HEK293 (cell line): ENCODE data around the gene COL5A1.
A peak's percentile ranks its signal among the peaks of the same experiment; 100 is the strongest.

Experiments
- CTCF ChIA-PET: fragments of 350-600 bp; formaldehyde crosslinking; extraction: SDS; loops from one replicate; lab custom pipeline; 2021; ENCODE audit warnings: antibody characterized with exemption; lab: Yijun Ruan, JAX
- POLR2A ChIA-PET: fragments of 300-600 bp; formaldehyde crosslinking; extraction: SDS; loops from one replicate; lab custom pipeline; 2020; ENCODE audit warnings: antibody characterized with exemption, inconsistent platforms; lab: Yijun Ruan, JAX
- H3K27ac ChIP-seq: fragments of 200-500 bp; sonication (Bioruptor generic); 2 replicates; pipeline ENCODE4 v1.5.1; 2014; ENCODE audit warnings: low read depth, low read length, control low read depth, inconsistent platforms; ENCODE audit errors: extremely low read depth
- H3K36me3 ChIP-seq, 2 experiments: fragments of 200-500 bp in 1 of 2; sonication (Bioruptor generic) in 1 of 2; 1 replicate in 1 of 2; 2 replicates in 1 of 2; pipeline ENCODE4 v1.5.1; 2014 to 2017; ENCODE audit warnings: inconsistent platforms in 2 of 2, low read length in 2 of 2; ENCODE audit not compliant: control insufficient read depth in 2 of 2, insufficient read depth in 1 of 2
- H3K4me1 ChIP-seq: fragments of 200-500 bp; sonication (Bioruptor generic); 2 replicates; pipeline ENCODE4 v1.5.1; 2014; ENCODE audit warnings: mild to moderate bottlenecking, low read length, inconsistent platforms; ENCODE audit not compliant: control insufficient read depth, insufficient read depth
- H3K4me3 ChIP-seq: 2 replicates; pipeline ENCODE4 v1.5.1; 2011; ENCODE audit warnings: low read depth, mild to moderate bottlenecking, control low read depth, low read length, moderate library complexity
- H3K9me3 ChIP-seq: fragments of 200-500 bp; sonication (Bioruptor generic); 2 replicates; pipeline ENCODE4 v1.5.1; 2014; ENCODE audit warnings: low read depth, low read length, inconsistent platforms; ENCODE audit not compliant: control insufficient read depth, insufficient read depth
- BCL11A ChIP-seq: fragments of 450-650 bp; formaldehyde crosslinking; IDR thresholded peaks from 2 replicates; pipeline ENCODE4 v1.5.1; 2016; ENCODE audit warnings: low read depth, missing biosample characterization, missing genetic modification characterization
- RBAK ChIP-seq: fragments of 450-650 bp; formaldehyde crosslinking; IDR thresholded peaks from 2 replicates; pipeline ENCODE4 v1.5.1; 2016; ENCODE audit warnings: missing biosample characterization, missing genetic modification characterization
- REPIN1 ChIP-seq: fragments of 450-650 bp; formaldehyde crosslinking; IDR thresholded peaks from 2 replicates; pipeline ENCODE4 v1.5.1; 2017; ENCODE audit warnings: missing biosample characterization, missing genetic modification characterization, low read depth
- SP2 ChIP-seq: fragments of 450-650 bp; formaldehyde crosslinking; IDR thresholded peaks from 2 replicates; pipeline ENCODE4 v1.5.1; 2016; ENCODE audit warnings: missing biosample characterization, missing genetic modification characterization
- ZBTB21 ChIP-seq: fragments of 450-650 bp; formaldehyde crosslinking; IDR thresholded peaks from 2 replicates; pipeline ENCODE4 v1.5.1; 2017; ENCODE audit warnings: missing biosample characterization, missing genetic modification characterization
- ZIC2 ChIP-seq: fragments of 450-650 bp; formaldehyde crosslinking; IDR thresholded peaks from 2 replicates; pipeline ENCODE4 v1.5.1; 2016; ENCODE audit warnings: missing biosample characterization, missing genetic modification characterization
- ZNF16 ChIP-seq: fragments of 450-650 bp; formaldehyde crosslinking; IDR thresholded peaks from 2 replicates; pipeline ENCODE4 v1.5.1; 2016; ENCODE audit warnings: low read depth, missing biosample characterization, missing genetic modification characterization
- ZNF2 ChIP-seq: fragments of 450-650 bp; formaldehyde crosslinking; IDR thresholded peaks from 2 replicates; pipeline ENCODE4 v1.5.1; 2016; ENCODE audit warnings: missing biosample characterization, missing genetic modification characterization
- ZNF350 ChIP-seq: fragments of 450-650 bp; formaldehyde crosslinking; IDR thresholded peaks from 2 replicates; pipeline ENCODE4 v1.5.0; 2017; ENCODE audit warnings: missing biosample characterization, mild to moderate bottlenecking, missing genetic modification characterization
- ZNF521 ChIP-seq: fragments of 450-650 bp; formaldehyde crosslinking; IDR thresholded peaks from 2 replicates; pipeline ENCODE4 v1.5.1; 2017; ENCODE audit warnings: missing biosample characterization, mild to moderate bottlenecking, missing genetic modification characterization
- ZNF529 ChIP-seq: fragments of 450-650 bp; formaldehyde crosslinking; IDR thresholded peaks from 2 replicates; pipeline ENCODE4 v1.5.1; 2017; ENCODE audit warnings: missing genetic modification characterization, missing biosample characterization; ENCODE audit not compliant: insufficient replicate concordance
- ZNF544 ChIP-seq: fragments of 450-650 bp; formaldehyde crosslinking; IDR thresholded peaks from 2 replicates; pipeline ENCODE4 v1.5.0; 2017; ENCODE audit warnings: missing biosample characterization, missing genetic modification characterization
- ZNF555 ChIP-seq: fragments of 450-650 bp; formaldehyde crosslinking; conservative IDR thresholded peaks from 2 replicates; pipeline ENCODE4 v1.5.1; 2017; ENCODE audit warnings: missing biosample characterization, mild to moderate bottlenecking, missing genetic modification characterization, inconsistent platforms
- ZNF707 ChIP-seq: fragments of 450-650 bp; formaldehyde crosslinking; IDR thresholded peaks from 2 replicates; pipeline ENCODE4 v1.5.1; 2016; ENCODE audit warnings: missing biosample characterization, missing genetic modification characterization
- ZNF76 ChIP-seq: fragments of 450-650 bp; formaldehyde crosslinking; IDR thresholded peaks from 2 replicates; pipeline ENCODE4; 2016; ENCODE audit warnings: low read depth, missing biosample characterization, missing genetic modification characterization, borderline replicate concordance
- ZNF768 ChIP-seq: fragments of 450-650 bp; formaldehyde crosslinking; IDR thresholded peaks from 2 replicates; pipeline ENCODE4 v1.5.1; 2018; ENCODE audit warnings: missing biosample characterization, mild to moderate bottlenecking, missing genetic modification characterization
- ZSCAN30 ChIP-seq: fragments of 450-650 bp; IDR thresholded peaks from 2 replicates; pipeline ENCODE4 v1.5.1; 2018; ENCODE audit warnings: missing biosample characterization, mild to moderate bottlenecking, missing genetic modification characterization, moderate library complexity
- TF ChIP-seq, protein P1 (sequence below): fragments of 450-650 bp; formaldehyde crosslinking; optimal IDR thresholded peaks from 2 replicates; pipeline ENCODE3; 2016; ENCODE audit warnings: missing biosample characterization, mild to moderate bottlenecking, missing genetic modification characterization
- TF ChIP-seq, protein P2 (sequence below): fragments of 450-650 bp; formaldehyde crosslinking; IDR thresholded peaks from 2 replicates; pipeline ENCODE4 v1.5.1; 2016; ENCODE audit warnings: missing biosample characterization, missing genetic modification characterization
- TF ChIP-seq, protein P3 (sequence below): fragments of 450-650 bp; formaldehyde crosslinking; IDR thresholded peaks from 2 replicates; pipeline ENCODE4 v1.5.1; 2016; ENCODE audit warnings: missing biosample characterization, missing genetic modification characterization, borderline replicate concordance

The COL5A1 gene

DNA sequence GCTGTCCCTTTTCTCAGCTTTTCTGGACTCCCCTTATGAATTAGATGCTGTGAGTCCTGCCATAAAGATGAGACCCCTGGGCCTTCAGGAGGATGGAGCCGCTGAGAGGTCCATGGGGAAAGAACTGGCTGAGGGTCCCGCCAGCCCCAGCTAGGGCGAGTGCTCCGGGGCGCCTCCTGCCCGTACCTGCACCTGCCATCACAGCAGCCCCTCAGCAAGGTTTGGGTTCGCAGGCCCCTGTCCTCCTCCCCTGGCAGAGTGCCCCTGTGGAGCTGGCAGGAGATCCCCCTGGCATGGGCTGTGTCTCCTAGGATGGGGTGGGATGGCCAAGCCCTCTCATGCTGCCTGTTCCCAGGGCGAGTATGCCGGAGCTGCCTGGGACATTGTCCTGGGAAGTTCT, 64.2 kb downstream of the COL5A1 start:
- no peak overlapping the region for H3K27ac ChIP-seq
- ChIA-PET POLR2A (interaction anchor here (3.1 kb wide), 1 partner anchor 29 kb away, joined by 17 read pairs; no protein-coding TSS in a partner anchor), CTCF (interaction anchor here (0.8 to 3.3 kb wide), 6 partner anchors 8 to 257 kb away, joined by 3 to 26 read pairs (median 8); no protein-coding TSS in a partner anchor)
- no peaks in the 10 kb centered on the region for H3K9me3 ChIP-seq
- H3K36me3 ChIP-seq: no peaks in the 10 kb centered on the region
- no peak for TF ChIP-seq ZNF16 (tag by site-specific recombination)
- TF ChIP-seq, protein P1, sequence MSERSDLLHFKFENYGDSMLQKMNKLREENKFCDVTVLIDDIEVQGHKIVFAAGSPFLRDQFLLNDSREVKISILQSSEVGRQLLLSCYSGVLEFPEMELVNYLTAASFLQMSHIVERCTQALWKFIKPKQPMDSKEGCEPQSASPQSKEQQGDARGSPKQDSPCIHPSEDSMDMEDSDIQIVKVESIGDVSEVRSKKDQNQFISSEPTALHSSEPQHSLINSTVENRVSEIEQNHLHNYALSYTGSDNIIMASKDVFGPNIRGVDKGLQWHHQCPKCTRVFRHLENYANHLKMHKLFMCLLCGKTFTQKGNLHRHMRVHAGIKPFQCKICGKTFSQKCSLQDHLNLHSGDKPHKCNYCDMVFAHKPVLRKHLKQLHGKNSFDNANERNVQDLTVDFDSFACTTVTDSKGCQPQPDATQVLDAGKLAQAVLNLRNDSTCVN (tag by site-specific recombination): no peak
- no peak for TF ChIP-seq ZNF76 (tag by site-specific recombination)
- TF ChIP-seq ZNF529: no peak
- TF ChIP-seq ZNF350 (tag by site-specific recombination): no peak
- no peak for TF ChIP-seq ZNF521 (tag by site-specific recombination)
- TF ChIP-seq ZIC2 (tag by site-specific recombination): no peak
- TF ChIP-seq SP2 (tag by site-specific recombination): no peak
- TF ChIP-seq ZNF555 (tag by site-specific recombination): no peak
- TF ChIP-seq REPIN1 (tag by site-specific recombination): no peak
- no peak for TF ChIP-seq ZBTB21
- TF ChIP-seq ZSCAN30: no peak
- TF ChIP-seq, protein P2, sequence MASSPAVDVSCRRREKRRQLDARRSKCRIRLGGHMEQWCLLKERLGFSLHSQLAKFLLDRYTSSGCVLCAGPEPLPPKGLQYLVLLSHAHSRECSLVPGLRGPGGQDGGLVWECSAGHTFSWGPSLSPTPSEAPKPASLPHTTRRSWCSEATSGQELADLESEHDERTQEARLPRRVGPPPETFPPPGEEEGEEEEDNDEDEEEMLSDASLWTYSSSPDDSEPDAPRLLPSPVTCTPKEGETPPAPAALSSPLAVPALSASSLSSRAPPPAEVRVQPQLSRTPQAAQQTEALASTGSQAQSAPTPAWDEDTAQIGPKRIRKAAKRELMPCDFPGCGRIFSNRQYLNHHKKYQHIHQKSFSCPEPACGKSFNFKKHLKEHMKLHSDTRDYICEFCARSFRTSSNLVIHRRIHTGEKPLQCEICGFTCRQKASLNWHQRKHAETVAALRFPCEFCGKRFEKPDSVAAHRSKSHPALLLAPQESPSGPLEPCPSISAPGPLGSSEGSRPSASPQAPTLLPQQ: no peak
- no peak for TF ChIP-seq ZNF2 (tag by site-specific recombination)
- no peak for TF ChIP-seq BCL11A
- TF ChIP-seq ZNF544 (tag by site-specific recombination): no peak
- no peak for TF ChIP-seq ZNF707 (tag by site-specific recombination)
- TF ChIP-seq, protein P3, sequence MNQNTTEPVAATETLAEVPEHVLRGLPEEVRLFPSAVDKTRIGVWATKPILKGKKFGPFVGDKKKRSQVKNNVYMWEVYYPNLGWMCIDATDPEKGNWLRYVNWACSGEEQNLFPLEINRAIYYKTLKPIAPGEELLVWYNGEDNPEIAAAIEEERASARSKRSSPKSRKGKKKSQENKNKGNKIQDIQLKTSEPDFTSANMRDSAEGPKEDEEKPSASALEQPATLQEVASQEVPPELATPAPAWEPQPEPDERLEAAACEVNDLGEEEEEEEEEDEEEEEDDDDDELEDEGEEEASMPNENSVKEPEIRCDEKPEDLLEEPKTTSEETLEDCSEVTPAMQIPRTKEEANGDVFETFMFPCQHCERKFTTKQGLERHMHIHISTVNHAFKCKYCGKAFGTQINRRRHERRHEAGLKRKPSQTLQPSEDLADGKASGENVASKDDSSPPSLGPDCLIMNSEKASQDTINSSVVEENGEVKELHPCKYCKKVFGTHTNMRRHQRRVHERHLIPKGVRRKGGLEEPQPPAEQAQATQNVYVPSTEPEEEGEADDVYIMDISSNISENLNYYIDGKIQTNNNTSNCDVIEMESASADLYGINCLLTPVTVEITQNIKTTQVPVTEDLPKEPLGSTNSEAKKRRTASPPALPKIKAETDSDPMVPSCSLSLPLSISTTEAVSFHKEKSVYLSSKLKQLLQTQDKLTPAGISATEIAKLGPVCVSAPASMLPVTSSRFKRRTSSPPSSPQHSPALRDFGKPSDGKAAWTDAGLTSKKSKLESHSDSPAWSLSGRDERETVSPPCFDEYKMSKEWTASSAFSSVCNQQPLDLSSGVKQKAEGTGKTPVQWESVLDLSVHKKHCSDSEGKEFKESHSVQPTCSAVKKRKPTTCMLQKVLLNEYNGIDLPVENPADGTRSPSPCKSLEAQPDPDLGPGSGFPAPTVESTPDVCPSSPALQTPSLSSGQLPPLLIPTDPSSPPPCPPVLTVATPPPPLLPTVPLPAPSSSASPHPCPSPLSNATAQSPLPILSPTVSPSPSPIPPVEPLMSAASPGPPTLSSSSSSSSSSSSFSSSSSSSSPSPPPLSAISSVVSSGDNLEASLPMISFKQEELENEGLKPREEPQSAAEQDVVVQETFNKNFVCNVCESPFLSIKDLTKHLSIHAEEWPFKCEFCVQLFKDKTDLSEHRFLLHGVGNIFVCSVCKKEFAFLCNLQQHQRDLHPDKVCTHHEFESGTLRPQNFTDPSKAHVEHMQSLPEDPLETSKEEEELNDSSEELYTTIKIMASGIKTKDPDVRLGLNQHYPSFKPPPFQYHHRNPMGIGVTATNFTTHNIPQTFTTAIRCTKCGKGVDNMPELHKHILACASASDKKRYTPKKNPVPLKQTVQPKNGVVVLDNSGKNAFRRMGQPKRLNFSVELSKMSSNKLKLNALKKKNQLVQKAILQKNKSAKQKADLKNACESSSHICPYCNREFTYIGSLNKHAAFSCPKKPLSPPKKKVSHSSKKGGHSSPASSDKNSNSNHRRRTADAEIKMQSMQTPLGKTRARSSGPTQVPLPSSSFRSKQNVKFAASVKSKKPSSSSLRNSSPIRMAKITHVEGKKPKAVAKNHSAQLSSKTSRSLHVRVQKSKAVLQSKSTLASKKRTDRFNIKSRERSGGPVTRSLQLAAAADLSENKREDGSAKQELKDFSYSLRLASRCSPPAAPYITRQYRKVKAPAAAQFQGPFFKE: no peak
- TF ChIP-seq, all 188 proteins: peak for 0
- Histone ChIP-seq H3K4me1 (peaks cover 5% of the 10 kb centered on the region; the same call in 1 of the 2 replicates), H3K4me3 (no peak overlapping the region)

DNA sequence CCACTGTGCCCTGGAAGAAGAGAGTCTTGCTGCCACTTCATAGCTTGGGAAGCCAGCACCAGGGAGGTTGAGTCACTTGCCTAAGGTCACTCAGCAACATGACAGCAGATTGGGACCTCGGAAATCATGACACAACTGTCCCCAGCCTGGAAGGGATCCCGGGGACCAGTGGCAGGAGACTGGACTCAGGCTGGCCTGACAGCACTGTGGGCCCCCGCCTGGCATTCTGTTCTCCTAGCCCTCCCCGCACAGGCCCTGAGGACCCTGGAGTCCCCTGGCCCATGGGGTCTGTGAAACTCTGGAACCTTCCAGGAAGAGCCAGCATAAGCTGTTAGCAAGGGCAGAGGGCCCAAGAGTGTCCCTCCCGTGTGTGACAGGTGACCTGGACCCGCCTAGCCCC, 64.9 kb downstream of the COL5A1 start:
- TF ChIP-seq RBAK (tag by site-specific recombination) (no peak), ZNF768 (tag by site-specific recombination) (peak; percentile 41; the same call in 1 of the 2 replicates)
- Histone ChIP-seq H3K36me3 (no peaks in the 10 kb centered on the region), H3K4me3 (no peak overlapping the region), H3K4me1 (peaks cover 5% of the 10 kb centered on the region; the same call in 1 of the 2 replicates), H3K27ac (peak overlapping the region; percentile 22; the same call in 1 of the 2 replicates), H3K9me3 (no peaks in the 10 kb centered on the region)
- CTCF ChIA-PET: interaction anchor here (0.7 to 3.3 kb wide), 7 partner anchors 9 to 259 kb away, joined by 3 to 26 read pairs (median 5); no protein-coding TSS in a partner anchor
- POLR2A ChIA-PET: interaction anchor here (0.7 to 3.1 kb wide), 3 partner anchors 28 to 250 kb away, joined by 3 to 17 read pairs (median 3); no protein-coding TSS in a partner anchor
